ENCODE results near the gene MAPKAP1.

GRCh38 chr9:125529107-125529506, 177.9 kb downstream of the MAPKAP1 start:
- no peak for TF ChIP-seq REST (IDR thresholded peaks at IDR 0.05; ENCODE audit: low read depth)
- TF ChIP-seq RAD21 (IDR thresholded peaks at IDR 0.05; ENCODE audit: low read depth) = no peak
- no peak for TF ChIP-seq FOXM1 (IDR thresholded peaks at IDR 0.05; ENCODE audit: borderline replicate concordance, low read depth)
- TF ChIP-seq EGR1 (IDR thresholded peaks at IDR 0.05) = no peak
- no peak for TF ChIP-seq CEBPB (IDR thresholded peaks at IDR 0.05)
- TF ChIP-seq TCF12 (IDR thresholded peaks at IDR 0.05; ENCODE audit: low read depth) = no peak
- TF ChIP-seq EP300 (IDR thresholded peaks at IDR 0.05; ENCODE audit: borderline replicate concordance) = no peak
- no peak for TF ChIP-seq MAX (IDR thresholded peaks at IDR 0.05)
- TF ChIP-seq TAF1 (IDR thresholded peaks at IDR 0.05; ENCODE audit: low read depth) = no peak
